GM19463 (cell line): ENCODE data around the gene SOX13.
"Not testable (repeated sequence)": the region's sequence is repeated elsewhere in the genome, so short reads cannot be mapped to it uniquely, and the experiment has no call there.

Experiments
- ATAC-seq: cut with Tn5 transposase; IDR thresholded peaks from one replicate; pipeline ENCODE4 v1.9.1; 2021; ENCODE audit warnings: mild to moderate bottlenecking, moderate library complexity; ENCODE audit not compliant: unreplicated experiment

Gene SOX13

DNA sequence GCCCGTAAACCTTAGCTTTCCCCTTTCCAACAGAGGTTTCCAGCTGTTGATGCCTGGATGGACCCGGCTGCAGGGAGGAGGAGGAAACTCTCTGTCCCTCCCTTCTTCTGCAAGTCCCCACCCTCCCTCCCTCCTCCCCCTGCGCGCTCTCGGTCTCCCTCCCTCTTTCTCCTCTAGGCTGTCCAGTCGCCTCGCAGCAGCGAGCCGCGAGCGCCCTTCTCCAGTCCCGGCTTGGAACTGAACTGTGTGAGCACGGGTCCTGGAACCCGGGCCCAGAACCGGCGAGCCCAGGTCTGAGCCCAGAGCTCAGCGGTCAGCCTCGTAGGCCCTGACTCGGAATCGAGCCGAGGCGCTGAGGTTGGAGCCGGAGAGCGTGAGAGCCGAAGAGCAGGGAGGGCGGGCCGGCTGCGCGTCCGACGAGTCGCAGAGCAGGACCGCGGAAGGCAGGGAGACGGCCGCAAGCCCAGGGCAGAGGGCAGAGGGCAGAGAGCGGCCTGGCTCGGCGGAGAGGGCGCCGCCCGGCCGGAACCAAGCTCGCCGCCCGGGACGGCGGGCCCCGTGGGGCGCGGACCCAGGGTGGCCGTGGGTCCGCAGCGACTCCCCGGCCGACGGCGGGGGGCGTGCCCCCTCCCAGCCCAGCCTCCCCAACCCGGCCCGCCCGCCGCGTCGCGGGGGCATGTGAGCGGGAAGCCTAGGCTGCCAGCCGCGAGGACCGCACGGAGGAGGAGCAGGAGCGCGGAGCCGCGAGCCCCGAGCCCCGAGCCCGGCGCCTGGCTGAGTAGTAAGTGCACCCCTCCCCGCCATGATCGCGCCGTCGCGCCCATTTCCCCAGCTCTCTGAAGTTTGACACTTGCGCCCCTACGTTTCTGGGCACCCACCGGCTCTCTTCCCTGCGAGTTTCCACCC is at the start of gene SOX13:
TSS of gene SOX13 (plus strand) at position 185 of the 906 bp plus-strand sequence. CDS start 39,801 bp downstream, outside the sequence.
- ATAC-seq = no peak

DNA sequence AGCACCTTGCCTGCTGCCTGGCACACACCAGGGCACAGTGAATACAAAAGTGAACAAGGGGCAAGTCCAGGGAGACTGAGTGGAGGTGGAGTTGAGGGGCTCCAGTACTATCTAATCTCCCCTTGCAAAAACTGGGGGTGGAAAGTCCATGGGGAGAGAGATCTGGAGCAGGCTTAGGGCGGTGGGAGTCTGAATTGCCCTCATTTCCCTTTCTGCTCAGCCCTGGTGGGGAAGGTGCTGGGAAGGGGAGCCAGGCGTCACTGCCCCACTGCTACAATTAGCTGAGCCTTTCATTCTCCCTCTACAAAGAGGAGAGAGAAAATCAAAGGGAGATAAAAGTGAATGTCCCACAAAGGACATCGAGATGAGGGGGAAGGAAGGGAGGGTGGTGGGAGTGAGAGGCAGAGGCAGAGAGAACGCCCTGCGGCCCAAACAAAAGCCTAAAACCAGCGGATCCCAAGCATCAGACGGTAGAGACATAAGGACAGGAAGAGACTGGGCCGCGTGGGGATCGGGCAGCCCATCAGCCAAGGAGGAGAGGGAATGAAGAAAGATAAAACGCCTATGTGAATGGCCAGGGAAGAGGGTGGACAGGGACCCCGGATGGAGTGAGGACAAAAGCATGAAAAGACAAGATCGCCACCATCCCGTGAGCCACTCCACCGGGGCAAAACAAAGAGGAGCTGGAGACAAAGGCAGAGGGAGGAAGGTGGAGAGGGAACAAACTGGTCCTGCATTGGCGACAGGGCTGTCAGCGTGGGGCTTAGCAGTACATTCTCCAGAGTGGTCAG is 46.8 kb upstream of the SOX13 start:
- no peak for ATAC-seq

DNA sequence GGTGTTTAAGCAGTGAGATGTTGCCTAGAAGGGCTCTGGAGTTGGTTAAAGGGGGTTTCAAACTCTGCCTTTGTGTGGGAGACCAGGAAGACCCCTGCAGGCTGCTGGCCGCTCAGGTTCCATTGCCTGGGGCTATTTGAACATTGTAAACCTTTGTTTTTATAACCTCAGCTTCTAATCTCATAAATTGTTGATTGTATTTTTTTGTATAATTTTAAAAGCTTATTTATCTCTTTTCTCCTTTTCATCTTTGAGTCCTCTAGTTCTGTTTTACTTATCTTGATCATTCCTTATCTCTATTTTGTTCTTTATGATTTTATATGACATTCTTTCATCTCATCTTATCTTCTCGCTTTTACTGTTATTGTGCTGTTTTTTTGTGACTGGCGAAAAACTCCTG is 45.5 kb upstream of the SOX13 start:
- no peak for ATAC-seq

DNA sequence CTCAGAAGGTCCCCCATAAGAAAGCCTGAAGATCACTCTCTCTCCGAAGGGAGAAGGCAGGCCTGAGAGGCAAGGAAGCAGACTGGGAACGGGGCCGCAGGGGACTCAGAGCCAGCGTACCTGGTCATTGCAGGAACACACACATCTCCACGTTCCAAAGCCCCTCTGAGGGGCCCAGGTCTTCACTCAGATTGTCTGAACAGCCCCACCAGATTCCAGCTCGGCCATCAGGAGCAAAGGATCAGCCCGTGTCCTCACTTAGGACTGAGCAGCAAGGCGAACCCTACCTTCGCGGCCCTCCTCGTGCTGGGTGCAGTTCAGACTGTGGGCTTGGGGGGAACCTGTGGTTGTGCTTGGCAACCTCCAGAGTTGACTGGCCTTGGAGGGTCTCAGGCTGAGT is 43.9 kb upstream of the SOX13 start:
- ATAC-seq = no peak

DNA sequence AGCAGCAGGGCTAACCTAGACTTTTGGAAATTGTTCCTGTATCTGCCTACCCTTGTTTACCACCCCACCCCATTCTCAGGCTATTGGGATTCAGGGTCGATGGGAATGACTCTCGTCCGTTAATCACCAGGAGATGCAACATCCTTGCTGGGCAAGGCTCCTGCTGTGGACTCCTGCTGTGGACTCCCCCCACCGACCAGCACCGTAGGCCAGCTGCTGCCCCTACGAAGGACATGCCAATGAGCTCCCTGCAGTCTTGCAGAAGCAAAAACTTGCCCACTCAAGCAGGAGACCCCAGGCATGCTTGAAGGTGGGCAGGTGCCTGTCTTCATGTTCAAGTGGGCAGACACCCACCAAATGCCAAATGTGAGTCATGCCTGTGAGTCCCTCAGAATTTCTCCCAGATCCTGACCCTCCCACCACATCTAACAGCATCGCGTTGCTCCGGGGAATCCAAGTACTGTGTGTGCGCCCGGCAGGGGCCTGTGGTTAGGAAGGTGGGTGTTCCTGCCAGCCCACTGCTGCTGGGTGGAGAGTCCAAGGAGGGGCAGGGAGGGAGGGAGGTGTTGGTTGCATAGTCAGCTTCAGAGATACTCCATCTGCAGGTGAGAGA is 41.7 kb upstream of the SOX13 start:
- no peak for ATAC-seq

DNA sequence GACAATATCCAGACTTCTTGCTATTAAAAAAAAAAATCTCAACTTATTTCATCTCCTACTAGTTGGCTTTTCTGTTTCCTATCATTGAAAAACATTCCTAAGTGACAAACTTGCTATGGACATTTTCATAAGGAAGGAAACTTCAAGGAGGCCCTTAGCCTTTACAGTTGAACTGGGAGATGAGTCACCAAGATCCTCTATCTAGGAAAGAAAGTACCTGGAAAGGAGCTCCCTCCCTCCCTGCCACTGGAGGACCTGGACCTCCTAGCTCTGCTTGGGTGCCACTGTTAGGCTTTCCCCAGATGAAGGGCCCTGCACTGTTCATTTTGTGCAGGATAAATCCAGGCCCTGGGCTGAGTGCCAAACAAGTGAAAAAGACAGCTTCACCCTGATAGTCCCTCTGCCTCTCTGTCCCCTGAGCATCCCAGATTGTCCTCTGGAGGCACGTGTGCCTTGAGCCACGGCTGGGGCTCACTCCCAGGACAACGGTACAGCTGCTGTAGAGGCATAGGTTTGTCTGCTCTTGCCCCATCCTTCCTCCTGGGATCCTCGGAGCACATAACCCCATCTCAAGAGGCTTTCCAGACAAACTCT is 40.2 kb upstream of the SOX13 start:
- no peak for ATAC-seq

DNA sequence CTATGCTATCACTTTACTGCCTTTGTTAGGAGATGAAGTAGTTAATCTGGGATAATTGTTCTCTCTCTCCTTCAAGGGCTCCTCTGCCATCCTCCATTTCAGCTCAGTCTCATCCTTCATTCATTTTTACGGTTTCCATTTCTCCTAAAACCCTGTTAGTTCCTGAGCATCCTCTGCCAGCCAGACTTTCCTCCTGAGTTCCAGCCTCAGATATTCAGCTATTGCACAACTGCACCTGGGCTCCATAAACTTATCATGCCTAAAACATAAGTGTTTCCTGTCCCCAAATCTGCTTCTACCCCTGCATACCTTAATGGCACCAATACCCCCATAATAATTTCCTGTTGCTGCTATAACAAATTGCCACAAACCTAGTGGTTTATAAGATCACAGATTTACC is 39.6 kb upstream of the SOX13 start:
- ATAC-seq = no peak

DNA sequence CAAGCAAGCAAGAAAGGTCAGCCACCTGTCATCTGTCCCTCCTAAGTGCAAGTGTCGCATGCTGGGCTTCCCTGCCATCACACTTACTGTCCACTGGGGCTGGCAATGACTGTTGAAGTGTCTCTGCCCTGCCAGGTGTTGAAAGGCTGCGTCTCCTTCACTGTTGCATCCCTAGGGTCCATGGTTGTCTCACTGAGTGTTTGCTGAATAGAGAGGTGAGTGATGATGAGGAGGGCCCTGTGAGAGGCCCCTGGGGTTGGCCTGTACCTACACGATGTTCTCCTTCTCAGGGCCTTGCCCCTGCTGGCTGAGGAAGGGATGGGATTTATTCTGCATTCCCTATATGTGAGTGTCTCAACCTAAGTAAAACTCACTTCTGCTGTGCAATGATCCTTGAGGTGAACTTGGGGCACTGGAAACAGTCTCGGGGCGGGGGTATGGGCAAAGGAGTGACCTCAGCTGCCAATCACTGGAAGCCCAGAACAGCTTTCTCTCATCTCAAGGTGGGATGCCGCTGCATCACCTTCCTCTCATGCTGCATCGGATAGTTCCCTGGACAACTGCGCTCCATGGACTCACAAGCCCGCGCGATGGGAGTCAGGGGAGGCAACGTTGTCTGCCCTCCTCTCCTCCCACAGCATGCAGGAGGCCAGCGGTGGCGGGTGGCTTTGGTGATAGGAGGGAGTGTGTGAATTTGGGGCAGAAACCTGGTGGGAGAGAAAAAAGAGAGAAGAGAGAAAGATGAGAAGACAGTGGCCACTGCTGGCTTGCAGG is 35.8 kb upstream of the SOX13 start:
- ATAC-seq = no peak

DNA sequence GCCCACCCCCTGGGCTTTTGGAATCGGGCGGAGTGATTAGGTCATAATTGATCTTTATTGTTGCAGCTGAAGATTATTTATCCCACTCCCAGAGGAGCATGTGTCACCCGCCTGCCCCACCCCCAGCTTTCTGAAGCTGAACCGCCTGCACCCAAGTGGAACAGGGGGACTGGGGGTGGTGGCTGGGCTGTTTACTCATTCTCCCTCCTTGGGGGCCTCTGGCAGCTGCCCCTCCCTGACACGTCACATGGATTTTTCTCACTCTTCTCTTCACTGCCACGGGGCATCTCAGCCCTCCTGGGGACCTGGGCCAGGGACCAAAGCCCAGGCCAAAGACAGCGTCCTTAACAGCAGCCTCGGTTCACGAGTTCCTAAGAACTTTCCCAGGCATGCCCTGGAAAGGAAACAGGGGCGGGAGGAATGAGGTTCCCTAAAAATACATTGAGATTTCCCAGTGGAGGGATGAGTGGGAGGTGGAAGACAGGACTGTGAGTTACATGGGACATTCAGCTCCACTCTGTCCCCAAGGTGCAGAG is 31.6 kb upstream of the SOX13 start:
- no peak for ATAC-seq

DNA sequence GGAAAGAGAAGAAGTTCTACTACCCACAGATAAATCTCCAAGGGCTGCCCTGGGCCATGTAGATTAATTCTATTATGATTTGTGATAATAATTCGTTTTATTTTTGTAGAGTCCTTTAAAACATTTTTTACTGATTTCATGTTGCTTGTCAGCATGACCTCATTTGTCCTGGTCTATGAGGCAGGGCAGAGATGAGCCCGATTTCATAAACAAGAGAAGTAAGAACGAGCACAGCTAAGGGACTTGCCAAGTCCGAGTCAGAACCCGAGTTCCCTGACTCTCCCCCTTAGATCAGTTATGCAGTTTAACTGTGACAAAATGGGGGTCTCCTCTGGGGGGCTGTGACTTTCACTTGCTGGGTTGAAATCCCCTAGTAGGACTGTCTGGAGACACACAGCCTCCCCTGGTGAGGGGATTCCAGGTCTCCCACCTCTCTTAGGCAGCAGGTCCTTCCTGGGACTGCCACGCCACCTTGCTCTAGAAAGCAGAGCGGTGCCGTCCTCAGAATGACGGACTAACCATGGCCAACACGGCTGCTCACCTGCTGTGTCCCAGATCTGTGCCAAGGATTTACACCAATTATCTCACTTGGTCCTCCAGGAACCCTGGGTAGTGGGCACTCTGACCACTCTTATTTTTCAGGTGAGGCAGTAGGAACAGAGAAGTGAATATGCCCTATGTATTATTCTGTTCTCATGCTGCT is 31.0 kb upstream of the SOX13 start:
- ATAC-seq = no peak

DNA sequence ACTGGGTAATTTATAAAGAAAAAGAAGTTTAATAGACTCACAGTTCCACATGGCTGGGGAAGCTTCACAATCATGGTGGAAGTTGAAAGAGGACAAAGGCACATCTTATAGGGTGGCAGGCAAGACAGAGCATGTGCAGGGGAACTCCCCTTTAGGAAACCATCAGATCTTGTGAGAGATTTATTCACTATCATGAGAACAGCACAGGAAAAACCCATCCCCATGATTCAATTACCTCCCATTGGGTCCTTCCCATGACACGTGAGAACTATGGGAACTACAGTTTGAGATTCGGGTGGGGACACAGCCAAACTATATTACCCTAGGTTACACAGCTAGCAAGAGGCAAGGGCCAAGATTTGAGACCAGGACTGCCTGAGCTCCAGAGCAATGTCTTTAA is 30.4 kb upstream of the SOX13 start:
- no peak for ATAC-seq

DNA sequence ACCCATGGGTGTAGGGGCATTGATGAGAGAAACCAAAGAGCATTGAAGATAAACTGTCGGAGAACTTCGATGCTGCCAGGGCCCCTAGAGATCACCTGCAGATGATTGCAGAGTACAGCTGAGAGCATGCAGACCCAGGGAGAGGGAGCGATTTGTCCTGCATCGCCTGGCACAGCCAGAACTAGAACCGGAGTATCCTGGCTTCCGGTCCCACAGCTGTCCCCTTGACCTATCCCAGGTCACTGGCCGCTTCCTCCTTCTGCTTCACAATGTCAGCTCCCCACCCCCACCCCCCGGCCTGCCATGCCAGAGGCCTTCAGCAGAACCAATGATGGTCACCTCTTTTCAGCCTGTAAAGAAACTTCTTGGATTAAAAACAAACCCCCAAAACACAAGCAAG is 29.2 kb upstream of the SOX13 start:
- ATAC-seq = no peak

DNA sequence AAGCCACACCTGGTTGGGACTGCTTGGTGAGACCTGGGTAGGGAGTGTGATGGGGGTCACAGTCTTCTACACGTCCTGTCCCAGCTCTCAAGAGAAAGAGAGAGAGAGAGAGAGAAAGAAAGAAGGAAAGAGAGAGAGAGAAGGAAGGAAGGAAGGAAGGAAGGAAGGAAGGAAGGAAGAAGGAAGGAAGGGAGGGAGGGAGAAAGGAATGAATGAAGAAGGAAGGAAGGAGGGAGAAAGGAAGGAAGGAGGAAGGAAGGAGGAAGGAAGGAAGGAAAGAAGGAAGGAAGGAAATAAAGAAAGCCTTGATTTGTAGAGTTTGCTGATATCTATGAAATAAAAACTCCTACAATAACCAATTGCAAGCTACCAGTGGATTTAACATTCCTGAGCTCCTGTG is 28.5 kb upstream of the SOX13 start:
- ATAC-seq = no peak

DNA sequence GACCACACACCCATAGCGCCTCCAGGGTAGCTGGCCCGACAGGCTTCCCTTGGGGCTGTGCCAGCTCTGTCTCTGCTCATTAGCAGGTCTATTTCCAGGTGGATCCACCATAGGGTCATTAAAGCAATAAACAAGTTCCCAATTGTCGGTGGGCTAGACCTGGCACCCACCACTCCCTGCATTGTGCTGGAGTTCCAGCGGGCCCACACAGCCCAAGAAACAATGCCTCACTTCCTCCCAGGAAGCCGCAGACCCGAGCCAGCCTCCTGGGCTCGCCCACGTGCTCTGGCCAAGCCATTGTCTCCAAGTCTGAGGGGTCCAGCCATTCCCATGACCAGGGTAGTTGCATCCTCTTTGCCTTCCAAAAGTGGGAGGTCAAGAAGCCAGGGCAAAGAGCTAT is 27.5 kb upstream of the SOX13 start:
- ATAC-seq = no peak

DNA sequence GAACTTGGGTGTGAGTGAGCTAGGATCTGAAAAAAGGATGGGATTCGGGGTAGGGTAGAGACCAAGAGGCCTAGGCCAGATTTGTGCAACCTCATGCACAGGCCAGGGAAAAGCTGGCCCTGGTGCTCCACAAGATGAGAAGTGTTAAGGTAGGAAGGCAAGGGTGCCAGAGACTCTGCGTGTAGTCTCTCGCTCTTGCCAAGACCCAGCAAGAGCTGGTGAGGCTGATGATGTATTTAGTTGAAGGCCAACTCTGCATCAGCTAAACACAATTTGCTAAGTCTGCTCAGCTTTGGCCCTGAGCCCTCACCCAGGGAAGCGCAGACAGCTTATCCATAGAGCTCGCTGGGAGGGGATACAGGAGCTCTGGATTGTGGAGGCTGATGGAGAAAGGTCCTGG is 26.6 kb upstream of the SOX13 start:
- ATAC-seq = no peak

DNA sequence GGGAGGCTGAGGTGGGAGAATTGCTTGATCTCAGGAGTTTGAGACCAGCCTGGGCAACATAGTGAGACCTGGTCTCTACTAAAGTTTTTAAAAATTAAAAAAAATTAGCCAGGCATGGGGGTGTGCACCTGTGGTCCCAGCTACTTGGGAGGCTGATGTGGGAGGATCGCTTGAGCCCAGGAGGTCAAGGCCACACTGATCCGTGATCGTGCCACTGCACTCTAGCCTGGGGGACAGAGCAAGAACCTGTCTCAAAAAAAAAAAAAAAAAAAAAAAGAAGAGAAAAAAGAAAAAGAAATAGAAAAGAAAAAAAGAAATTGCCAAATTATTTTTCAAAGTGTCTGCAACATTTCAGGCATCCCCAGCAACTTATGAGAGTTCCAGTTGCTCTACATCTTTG is 24.1 kb upstream of the SOX13 start:
- not testable (repeated sequence) for ATAC-seq

DNA sequence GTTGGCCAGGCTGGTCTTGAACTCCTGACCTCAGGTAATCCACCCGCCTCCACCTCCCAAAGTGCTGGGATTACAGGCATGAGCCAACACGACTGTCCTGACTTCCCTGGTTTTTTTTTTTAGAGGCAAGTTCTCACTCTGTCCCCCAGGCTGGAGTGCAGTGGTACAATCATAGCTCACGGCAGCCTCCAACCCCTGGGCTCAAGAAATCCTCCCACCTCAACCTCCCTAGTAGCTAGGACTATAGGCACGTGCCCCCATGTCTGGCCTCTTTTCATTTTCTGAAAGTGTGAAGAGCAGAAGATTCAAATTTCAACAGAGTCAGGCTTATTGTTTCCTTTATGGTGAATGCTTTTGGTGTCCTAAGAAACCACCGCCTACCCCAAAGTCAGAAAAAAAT is 21.7 kb upstream of the SOX13 start:
- no peak for ATAC-seq

DNA sequence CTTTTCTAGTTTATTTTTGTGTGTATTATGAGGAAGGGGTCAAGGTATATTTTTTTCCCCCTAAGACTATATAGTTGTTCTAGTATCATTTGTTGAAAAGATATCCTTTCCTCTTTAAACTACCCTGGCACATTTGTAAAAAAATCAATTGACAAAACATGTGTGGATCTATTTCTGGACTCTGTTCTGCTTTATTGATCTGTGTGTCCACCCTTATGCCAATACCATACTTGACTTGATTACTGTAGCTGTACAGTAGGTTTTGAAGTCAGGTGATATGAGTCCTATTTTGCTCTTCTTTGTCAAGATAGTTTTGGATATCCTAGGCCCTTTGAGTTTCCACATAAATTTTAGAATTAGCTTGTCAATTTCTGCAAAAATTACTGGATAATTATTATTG is 21.2 kb upstream of the SOX13 start:
- no peak for ATAC-seq

DNA sequence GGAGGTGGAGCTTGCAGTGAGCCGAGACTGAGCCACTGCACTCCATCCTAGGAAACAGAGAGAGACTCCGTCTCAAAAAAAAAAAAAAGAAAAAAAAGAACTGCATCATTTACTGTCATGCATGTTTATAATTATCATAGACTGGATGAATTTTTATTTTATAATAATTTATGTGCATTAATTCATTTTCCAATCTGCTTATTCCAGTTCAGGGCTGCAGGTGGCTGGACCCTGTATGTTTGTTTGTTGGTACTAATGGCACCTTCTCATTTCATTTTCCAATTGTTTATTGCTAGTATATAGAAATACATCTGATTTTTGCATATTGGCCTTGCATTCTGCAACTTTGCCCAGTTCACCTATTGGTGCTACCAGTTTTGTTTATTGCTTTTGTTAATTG is 19.0 kb upstream of the SOX13 start:
- no peak for ATAC-seq

DNA sequence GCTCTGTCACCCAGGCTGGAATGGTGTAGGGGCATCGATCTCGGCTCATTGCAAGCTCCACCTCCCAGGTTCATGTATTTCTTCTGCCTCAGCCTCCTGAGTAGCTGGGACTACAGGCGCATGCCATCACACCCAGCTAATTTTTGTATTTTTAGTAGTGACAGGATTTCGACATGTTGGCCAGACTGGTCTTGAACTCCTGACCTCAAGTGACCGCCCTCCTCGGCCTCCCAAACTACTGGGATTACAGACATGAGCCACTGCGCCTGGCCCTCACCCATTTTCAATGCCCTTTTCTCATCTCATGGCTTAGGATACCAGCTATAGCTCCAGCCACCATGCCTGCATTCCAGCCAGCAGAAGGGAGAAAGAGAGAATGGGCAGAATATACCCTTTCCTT is 12.9 kb upstream of the SOX13 start:
- no peak for ATAC-seq
